Calu3 (cell line): ENCODE data around the gene ERH. TPM values are rescaled to one million over a fixed set of nuclear protein-coding genes. Genes with fewer than 3 reads are reported as not detected.

Experiments
- BruUV-seq: library from RNA; stranded (reverse); fragments of 400-500 nt; replicated peaks from 2 replicates; lab custom pipeline; 2021; lab: Mats Ljungman, UMichigan
- CTCF ChIA-PET: fragments of 300-600 bp; sonication (Branson Sonifier 250); formaldehyde crosslinking; loops from one replicate; lab custom pipeline; 2022; ENCODE audit warnings: antibody characterized with exemption; lab: Charles Lee
- DNase-seq: peaks from one replicate; pipeline ENCODE4 v3.0.0; 2022
- H3K27ac Mint-ChIP-seq: one replicate; pipeline ENCODE4 v1.8.0; 2022; ENCODE audit warnings: mixed read lengths; ENCODE audit not compliant: unreplicated experiment
- H3K27me3 Mint-ChIP-seq: one replicate; pipeline ENCODE4 v1.8.0; 2022; ENCODE audit warnings: mixed read lengths; ENCODE audit not compliant: unreplicated experiment
- H3K36me3 Mint-ChIP-seq: one replicate; pipeline ENCODE4 v1.8.0; 2022; ENCODE audit warnings: mild to moderate bottlenecking, moderate library complexity, mixed read lengths; ENCODE audit not compliant: insufficient read depth, unreplicated experiment
- H3K4me1 Mint-ChIP-seq: one replicate; pipeline ENCODE4 v1.8.0; 2022; ENCODE audit warnings: mild to moderate bottlenecking, low read depth, mixed read lengths; ENCODE audit not compliant: unreplicated experiment
- H3K4me3 Mint-ChIP-seq: one replicate; pipeline ENCODE4 v1.8.0; 2022; ENCODE audit warnings: mild to moderate bottlenecking, low read depth, moderate library complexity, mixed read lengths; ENCODE audit not compliant: unreplicated experiment
- H3K9me3 Mint-ChIP-seq: one replicate; pipeline ENCODE4 v1.8.0; 2022; ENCODE audit warnings: low read depth, mixed read lengths; ENCODE audit not compliant: unreplicated experiment
- intact Hi-C: fragments of 100-400 bp; cut with micrococcal nuclease; formaldehyde crosslinking; loops from one replicate; pipeline ENCODE4 v1.10.0; 2022; ENCODE audit not compliant: unreplicated experiment
- total RNA-seq: library from RNA; stranded (reverse); gene quantifications from 2 replicates; pipeline ENCODE4 v1.2.3, GENCODE V29; 2022
- TF ChIP-seq, protein P1 (sequence below): fragments of 200-600 bp; IDR thresholded peaks from one replicate; pipeline ENCODE4 v1.8.0; 2022; ENCODE audit warnings: antibody characterized with exemption; ENCODE audit not compliant: unreplicated experiment

The ERH gene
- total RNA-seq, 1 experiment from 2014 or later: 343 TPM

DNA sequence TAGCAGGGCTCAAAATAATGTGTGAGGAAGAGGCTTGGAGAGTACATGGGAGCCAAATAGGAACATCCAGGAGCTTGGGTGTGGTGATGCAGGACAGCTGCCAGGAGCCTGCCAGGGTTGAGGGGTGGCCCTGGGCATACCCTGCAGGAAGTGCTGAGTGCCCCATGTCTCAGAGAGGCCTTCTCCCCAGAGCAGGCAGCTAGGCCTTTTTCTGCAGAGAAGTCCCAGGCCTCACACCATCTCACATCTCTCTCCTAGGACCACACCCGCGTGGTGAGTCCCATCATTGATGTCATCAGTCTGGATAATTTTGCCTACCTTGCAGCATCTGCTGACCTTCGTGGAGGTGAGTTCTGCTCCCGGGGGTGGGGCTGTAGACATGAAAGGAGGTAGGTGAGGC, 66.9 kb downstream of the ERH start:
- CTCF ChIA-PET: no interaction called here
- Mint-ChIP-seq H3K27me3 (peaks cover 20% of the 10 kb centered on the region), H3K36me3 (no peaks in the 10 kb centered on the region), H3K4me3 (no peak overlapping the region), H3K9me3 (no peaks in the 10 kb centered on the region), H3K4me1 (no peaks in the 10 kb centered on the region), H3K27ac (no peak overlapping the region)
- intact Hi-C loops: loop anchor here (5.0 kb wide), 1 partner anchor 74 kb away; no protein-coding TSS in a partner anchor
- TF ChIP-seq, protein P1, sequence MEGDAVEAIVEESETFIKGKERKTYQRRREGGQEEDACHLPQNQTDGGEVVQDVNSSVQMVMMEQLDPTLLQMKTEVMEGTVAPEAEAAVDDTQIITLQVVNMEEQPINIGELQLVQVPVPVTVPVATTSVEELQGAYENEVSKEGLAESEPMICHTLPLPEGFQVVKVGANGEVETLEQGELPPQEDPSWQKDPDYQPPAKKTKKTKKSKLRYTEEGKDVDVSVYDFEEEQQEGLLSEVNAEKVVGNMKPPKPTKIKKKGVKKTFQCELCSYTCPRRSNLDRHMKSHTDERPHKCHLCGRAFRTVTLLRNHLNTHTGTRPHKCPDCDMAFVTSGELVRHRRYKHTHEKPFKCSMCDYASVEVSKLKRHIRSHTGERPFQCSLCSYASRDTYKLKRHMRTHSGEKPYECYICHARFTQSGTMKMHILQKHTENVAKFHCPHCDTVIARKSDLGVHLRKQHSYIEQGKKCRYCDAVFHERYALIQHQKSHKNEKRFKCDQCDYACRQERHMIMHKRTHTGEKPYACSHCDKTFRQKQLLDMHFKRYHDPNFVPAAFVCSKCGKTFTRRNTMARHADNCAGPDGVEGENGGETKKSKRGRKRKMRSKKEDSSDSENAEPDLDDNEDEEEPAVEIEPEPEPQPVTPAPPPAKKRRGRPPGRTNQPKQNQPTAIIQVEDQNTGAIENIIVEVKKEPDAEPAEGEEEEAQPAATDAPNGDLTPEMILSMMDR: no peak
- no TSS peak for BruUV-seq
- no peak for DNase-seq

Other genes starting within 250 kb of the ERH start
- gene DCAF5, start 245.2 kb downstream of the ERH start, total RNA-seq: 23.5 and 31.5 TPM in 2 replicates
- 13.1 and 14.0 TPM in 2 replicates for gene EXD2, start 206.8 kb downstream of the ERH start, total RNA-seq
- 2.5 and 4.0 TPM in 2 replicates for gene GALNT16, start 138.1 kb downstream of the ERH start, total RNA-seq
- 88.3 and 94.7 TPM in 2 replicates for gene SLC39A9, start 393 bp upstream of the ERH start, total RNA-seq
- gene PLEKHD1, start 86.4 kb upstream of the ERH start, total RNA-seq: 0.56 and 0.73 TPM in 2 replicates
- gene CCDC177, start 176.6 kb upstream of the ERH start, total RNA-seq: not detected in 2 replicates
- 44.7 and 45.5 TPM in 2 replicates for gene SUSD6, start 213.3 kb upstream of the ERH start, total RNA-seq